NCI-H2107 treated with DMSO at 0.1 percent for 48 hours (cell line): ENCODE results near the gene SYNGAP1.

Experiments
- DNase-seq: peaks from one replicate; lab custom pipeline; 2025; ENCODE audit not compliant: unreplicated experiment; lab: John Stamatoyannopoulos, UW

Gene SYNGAP1

DNA sequence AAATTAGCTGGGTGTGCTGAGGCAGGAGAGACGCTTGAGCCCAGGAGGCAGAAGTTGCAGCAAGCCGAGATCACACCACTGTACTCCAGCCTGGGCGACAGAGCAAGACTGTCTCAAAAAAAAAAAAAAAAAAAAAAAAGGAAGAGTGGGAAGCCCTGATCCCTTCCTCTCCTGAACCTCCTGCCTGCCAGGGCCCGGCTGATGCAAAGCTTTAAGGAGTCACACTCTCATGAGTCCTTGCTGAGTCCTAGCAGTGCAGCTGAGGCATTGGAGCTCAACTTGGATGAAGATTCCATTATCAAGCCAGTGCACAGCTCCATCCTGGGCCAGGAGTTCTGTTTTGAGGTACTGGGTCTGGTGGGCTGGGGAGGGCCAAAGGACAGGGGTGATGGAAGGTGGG is 15.1 kb downstream of the SYNGAP1 start:
- DNase-seq = no peak

DNA sequence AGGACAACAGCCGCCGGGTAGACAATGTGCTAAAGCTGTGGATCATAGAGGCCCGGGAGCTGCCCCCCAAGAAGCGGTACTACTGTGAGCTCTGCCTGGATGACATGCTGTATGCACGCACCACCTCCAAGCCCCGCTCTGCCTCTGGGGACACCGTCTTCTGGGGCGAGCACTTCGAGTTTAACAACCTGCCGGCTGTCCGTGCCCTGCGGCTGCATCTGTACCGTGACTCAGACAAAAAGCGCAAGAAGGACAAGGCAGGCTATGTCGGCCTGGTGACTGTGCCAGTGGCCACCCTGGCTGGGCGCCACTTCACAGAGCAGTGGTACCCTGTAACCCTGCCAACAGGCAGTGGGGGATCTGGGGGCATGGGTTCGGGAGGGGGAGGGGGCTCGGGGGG is 17.8 kb downstream of the SYNGAP1 start:
- no peak for DNase-seq

- DNase-seq = no peak
Measured at GRCh38 chr6:33438978-33439594, 19.2 kb downstream of the SYNGAP1 start.

DNA sequence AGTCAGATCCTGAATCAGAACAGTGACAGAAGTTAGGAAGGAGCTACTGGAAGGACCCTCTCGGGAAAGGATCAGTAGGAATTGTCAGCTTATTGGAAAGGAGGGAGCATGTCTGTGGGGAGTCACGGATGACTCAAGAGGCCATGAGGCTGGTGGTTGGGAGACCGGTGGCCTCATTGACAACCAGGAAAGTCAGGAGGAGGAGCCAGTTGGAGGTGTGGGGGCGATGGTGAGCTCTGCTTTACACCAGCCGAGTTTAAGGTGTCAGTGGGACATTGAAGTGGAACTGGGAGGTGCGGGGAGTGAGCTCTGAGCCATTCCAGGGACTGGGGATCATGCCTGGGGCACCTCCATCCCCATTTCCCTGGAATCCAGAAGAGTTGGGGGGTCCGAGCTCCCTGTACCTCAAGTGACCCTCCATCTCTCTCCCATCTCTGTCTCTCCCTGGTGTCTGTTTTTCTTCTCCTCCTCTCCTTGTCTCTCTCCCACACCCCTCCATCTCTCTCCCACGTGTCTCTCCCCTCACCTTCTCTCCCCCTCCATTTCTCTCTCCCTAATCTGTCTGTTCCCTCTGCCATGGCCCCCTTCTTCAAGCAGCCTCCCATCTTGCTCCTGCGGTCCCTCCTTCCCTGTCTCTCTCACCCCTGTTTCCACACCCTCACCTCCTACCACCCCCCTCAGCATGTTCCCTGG is 20.2 kb downstream of the SYNGAP1 start:
- DNase-seq = no peak

DNA sequence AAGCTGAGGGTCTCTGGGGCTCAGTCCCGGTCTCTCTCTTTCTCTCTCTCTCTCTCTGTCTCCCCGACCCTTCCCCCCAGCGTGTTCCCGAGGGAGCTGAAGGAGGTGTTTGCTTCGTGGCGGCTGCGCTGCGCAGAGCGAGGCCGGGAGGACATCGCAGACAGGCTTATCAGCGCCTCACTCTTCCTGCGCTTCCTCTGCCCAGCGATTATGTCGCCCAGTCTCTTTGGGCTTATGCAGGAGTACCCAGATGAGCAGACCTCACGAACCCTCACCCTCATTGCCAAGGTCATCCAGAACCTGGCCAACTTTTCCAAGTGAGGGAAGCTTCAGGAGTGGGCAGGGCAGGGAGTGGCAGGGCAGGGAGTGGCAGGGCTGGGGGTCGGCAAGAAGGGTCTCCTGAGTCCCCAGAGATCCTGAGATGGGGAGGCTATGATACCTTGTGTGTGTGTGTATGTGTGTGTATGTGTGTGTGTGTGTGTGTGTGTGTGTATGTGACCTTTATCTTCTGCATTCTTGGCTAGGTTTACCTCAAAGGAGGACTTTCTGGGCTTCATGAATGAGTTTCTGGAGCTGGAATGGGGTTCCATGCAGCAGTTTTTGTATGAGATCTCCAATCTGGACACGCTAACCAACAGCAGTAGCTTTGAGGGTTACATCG is 20.9 kb downstream of the SYNGAP1 start:
- DNase-seq = no peak

- no peak for DNase-seq
Measured at GRCh38 chr6:33441457-33441856, 21.6 kb downstream of the SYNGAP1 start.

DNA sequence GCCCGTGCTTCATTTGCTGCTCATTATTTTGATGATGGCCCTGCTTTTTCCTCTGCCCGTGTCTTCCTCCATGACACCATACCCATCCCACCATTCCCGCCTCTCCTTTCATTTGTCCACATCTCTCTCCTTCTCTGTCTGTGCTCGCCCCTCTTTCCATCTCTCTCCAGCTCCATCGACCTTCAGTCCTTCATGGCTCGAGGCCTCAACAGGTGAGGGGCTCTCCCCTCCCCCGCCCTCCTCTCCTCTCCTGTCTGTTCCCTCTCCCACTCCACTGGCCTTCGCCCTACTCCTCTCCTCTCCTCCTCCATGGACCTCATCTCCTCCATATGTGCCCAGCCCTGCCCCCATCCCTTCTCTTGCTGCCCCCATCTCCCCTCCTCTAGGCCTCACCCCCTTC is 22.4 kb downstream of the SYNGAP1 start:
- no peak for DNase-seq

GRCh38 chr6:33443025-33443424 is 23.2 kb downstream of the SYNGAP1 start:
- DNase-seq = no peak

DNA sequence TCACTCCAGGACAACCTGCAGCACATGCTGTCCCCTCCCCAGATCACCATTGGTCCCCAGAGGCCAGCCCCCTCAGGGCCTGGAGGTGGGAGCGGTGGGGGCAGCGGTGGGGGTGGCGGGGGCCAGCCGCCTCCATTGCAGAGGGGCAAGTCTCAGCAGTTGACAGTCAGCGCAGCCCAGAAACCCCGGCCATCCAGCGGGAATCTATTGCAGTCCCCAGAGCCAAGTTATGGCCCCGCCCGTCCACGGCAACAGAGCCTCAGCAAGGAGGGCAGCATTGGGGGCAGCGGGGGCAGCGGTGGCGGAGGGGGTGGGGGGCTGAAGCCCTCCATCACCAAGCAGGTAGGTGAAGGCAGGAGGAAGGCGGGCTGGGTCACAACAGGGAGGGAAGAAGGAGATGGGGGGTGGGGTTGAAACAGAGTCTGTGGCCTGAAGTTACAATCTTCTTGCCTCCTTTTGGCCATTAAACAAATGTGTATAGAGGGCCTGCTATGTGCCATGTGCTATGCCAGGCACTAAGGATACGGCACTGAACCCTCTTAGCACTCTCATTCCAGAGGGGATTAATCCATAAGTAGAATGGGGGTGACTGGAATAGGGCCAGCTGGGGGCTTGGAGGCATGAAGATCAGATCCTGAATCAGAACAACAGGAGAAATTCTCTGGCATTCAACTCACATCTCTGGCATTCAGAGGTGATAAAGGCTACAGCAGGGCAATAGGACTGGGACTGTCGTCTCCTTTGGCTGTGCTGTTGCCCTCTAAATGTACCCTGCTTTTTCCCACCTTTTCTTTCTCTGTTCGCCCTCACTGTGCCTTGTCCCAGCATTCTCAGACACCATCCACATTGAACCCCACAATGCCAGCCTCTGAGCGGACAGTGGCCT is 24.0 kb downstream of the SYNGAP1 start:
- no peak for DNase-seq

DNA sequence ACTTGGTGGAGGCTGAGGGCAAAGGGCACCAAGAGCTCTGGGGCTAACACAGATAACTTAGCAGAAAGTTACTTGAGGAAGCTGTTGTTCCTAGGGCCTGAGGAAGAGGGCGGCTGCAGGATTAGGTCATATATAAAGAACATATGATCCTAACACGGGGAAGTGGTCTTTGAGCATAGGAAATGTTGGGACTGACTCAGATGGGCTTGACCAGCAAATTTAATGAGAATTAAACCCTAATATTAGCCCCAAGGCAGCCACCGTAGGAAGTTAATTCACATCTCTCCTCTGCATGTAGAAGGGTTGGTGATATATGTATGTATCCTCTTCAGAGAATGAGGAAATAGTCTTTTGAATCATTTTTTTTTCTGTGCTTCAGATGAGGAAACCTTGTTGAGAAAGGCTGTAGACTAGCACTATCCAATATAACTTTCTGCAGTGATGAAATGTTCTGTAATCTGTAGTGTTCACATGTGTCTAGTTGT is 25.3 kb downstream of the SYNGAP1 start:
- no peak for DNase-seq

GRCh38 chr6:33446356-33446755 is 26.5 kb downstream of the SYNGAP1 start:
- DNase-seq = no peak

GRCh38 chr6:33450434-33450833 is 30.6 kb downstream of the SYNGAP1 start:
- no peak for DNase-seq

GRCh38 chr6:33451606-33452005 is 31.7 kb downstream of the SYNGAP1 start:
- DNase-seq = no peak

DNA sequence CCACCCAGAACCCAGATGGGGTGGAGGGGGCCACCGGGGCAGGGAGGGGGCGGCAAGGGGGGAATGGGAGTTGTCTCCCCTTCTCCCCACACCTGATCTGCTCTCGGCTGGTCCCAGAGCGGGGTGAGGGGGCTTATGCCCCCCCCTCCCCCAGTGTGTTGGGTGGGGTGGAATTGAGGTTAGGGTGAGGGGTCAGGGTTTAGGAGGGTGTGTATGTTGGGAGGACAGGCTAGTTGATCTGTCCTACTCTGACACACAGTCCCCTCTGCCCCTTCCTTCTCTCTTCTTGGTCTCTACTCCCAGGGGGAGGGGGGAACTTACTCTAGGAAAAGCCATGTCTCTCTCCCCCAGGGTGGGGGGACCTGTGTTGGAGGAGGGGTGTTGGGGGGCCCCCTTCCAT is 32.6 kb downstream of the SYNGAP1 start:
- no peak for DNase-seq

- DNase-seq = no peak
Measured at GRCh38 chr6:33453393-33454008, 33.6 kb downstream of the SYNGAP1 start.

GRCh38 chr6:33454009-33454946 is 34.4 kb downstream of the SYNGAP1 start, which contains the start of gene ZBTB9:
Gene ZBTB9, plus strand, starts transcription at chr6:33454576. Its CDS starts 525 bp downstream, at chr6:33455101.
- peak; percentile 68 for DNase-seq

- DNase-seq = no peak
Measured at GRCh38 chr6:33455051-33455450, 35.2 kb downstream of the SYNGAP1 start.

DNA sequence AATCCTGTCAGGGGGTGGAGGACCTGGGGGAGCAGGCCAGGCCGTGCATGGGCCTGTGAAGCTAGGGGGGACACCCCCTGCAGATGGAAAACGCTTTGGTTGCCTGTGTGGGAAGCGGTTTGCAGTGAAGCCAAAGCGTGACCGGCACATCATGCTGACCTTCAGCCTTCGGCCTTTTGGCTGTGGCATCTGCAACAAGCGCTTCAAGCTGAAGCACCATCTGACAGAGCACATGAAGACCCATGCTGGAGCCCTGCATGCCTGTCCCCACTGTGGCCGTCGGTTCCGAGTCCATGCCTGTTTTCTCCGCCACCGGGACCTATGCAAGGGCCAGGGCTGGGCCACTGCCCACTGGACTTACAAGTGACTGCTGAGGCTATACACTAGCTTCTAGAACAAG is 36.3 kb downstream of the SYNGAP1 start:
- DNase-seq = no peak

GRCh38 chr6:33458676-33459075 is 38.8 kb downstream of the SYNGAP1 start:
- DNase-seq = no peak

DNA sequence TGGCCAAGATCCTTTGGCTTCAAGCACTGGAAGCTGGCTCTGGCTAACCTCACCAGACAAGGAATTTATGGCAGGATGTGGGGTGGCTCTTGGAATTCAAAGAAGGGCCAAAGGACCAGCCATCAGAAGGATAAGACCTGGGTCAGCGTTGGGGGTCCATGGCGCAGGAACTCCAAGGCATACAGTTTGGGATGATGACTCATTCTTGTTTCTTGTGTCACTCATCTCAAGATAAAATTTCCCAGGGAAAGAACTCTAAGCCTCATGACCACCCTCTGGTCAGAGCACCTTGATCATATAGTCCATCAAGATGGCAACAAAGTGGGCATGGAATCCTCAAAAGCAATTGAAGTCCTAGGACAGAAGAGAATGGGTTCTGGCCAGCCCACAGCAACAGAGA is 39.4 kb downstream of the SYNGAP1 start:
- no peak for DNase-seq
